ENCODE data around the gene PEPD.

PEPD gene

GRCh38 chr19:33357556-33357955 lies 164.0 kb downstream of the PEPD start:
- Histone ChIP-seq H3K27ac (ENCODE audit: insufficient read depth, low read depth, low read length, poor library complexity, severe bottlenecking) (no peak overlapping the region), H3K4me3 (ENCODE audit: insufficient read depth, low read depth, low read length) (no peak overlapping the region), H3K27me3 (ENCODE audit: control insufficient read depth, insufficient read depth, low read length, poor library complexity, severe bottlenecking) (no peaks in the 10 kb centered on the region), H3K9me3 (ENCODE audit: control insufficient read depth, low read length) (no peaks in the 10 kb centered on the region), H3K4me1 (ENCODE audit: control insufficient read depth, insufficient read depth, low read length) (no peaks in the 10 kb centered on the region), H3K36me3 (ENCODE audit: control insufficient read depth, insufficient read depth, low read length) (no peaks in the 10 kb centered on the region)
- 69 to 73% methylated on average over 1 of the region's 1 CpG for whole genome bisulfite sequencing, 2 experiments

- Histone ChIP-seq H3K4me3 (ENCODE audit: insufficient read depth, low read depth, low read length) (no peak overlapping the region), H3K27ac (ENCODE audit: insufficient read depth, low read depth, low read length, poor library complexity, severe bottlenecking) (no peak overlapping the region), H3K4me1 (ENCODE audit: control insufficient read depth, insufficient read depth, low read length) (no peaks in the 10 kb centered on the region), H3K36me3 (ENCODE audit: control insufficient read depth, insufficient read depth, low read length) (no peaks in the 10 kb centered on the region), H3K27me3 (ENCODE audit: control insufficient read depth, insufficient read depth, low read length, poor library complexity, severe bottlenecking) (no peaks in the 10 kb centered on the region), H3K9me3 (ENCODE audit: control insufficient read depth, low read length) (no peaks in the 10 kb centered on the region)
- WGBS, 2 experiments = 80 to 92% methylated on average over 2 of the region's 2 CpGs
These were observed 166.1 kb downstream of the PEPD start for GRCh38 chr19:33355535-33355934.

- H3K27me3 ChIP-seq (ENCODE audit: control insufficient read depth, insufficient read depth, low read length, poor library complexity, severe bottlenecking) = no peaks in the 10 kb centered on the region
- H3K9me3 ChIP-seq (ENCODE audit: control insufficient read depth, low read length) = no peaks in the 10 kb centered on the region
- no peaks in the 10 kb centered on the region for H3K4me1 ChIP-seq (ENCODE audit: control insufficient read depth, insufficient read depth, low read length)
- no peak overlapping the region for H3K27ac ChIP-seq (ENCODE audit: insufficient read depth, low read depth, low read length, poor library complexity, severe bottlenecking)
- H3K4me3 ChIP-seq (ENCODE audit: insufficient read depth, low read depth, low read length) = no peak overlapping the region
- H3K36me3 ChIP-seq (ENCODE audit: control insufficient read depth, insufficient read depth, low read length) = no peaks in the 10 kb centered on the region
- 90% methylated on average over 12 of the region's 12 CpGs for WGBS, 2 experiments
These were observed 170.9 kb downstream of the PEPD start for GRCh38 chr19:33350538-33351309.

- H3K27me3 ChIP-seq (ENCODE audit: control insufficient read depth, insufficient read depth, low read length, poor library complexity, severe bottlenecking) = no peaks in the 10 kb centered on the region
- H3K36me3 ChIP-seq (ENCODE audit: control insufficient read depth, insufficient read depth, low read length) = no peaks in the 10 kb centered on the region
- no peaks in the 10 kb centered on the region for H3K4me1 ChIP-seq (ENCODE audit: control insufficient read depth, insufficient read depth, low read length)
- H3K27ac ChIP-seq (ENCODE audit: insufficient read depth, low read depth, low read length, poor library complexity, severe bottlenecking) = no peak overlapping the region
- no peaks in the 10 kb centered on the region for H3K9me3 ChIP-seq (ENCODE audit: control insufficient read depth, low read length)
- no peak overlapping the region for H3K4me3 ChIP-seq (ENCODE audit: insufficient read depth, low read depth, low read length)
- WGBS, 2 experiments = 94 to 95% methylated on average over 12 of the region's 12 CpGs
These were observed 172.0 kb downstream of the PEPD start for GRCh38 chr19:33349319-33350289.

GRCh38 chr19:33348301-33349010 lies 173.1 kb downstream of the PEPD start:
- Histone ChIP-seq H3K4me3 (ENCODE audit: insufficient read depth, low read depth, low read length) (no peak overlapping the region), H3K27ac (ENCODE audit: insufficient read depth, low read depth, low read length, poor library complexity, severe bottlenecking) (no peak overlapping the region), H3K9me3 (ENCODE audit: control insufficient read depth, low read length) (no peaks in the 10 kb centered on the region), H3K36me3 (ENCODE audit: control insufficient read depth, insufficient read depth, low read length) (no peaks in the 10 kb centered on the region), H3K4me1 (ENCODE audit: control insufficient read depth, insufficient read depth, low read length) (peaks cover 3% of the 10 kb centered on the region), H3K27me3 (ENCODE audit: control insufficient read depth, insufficient read depth, low read length, poor library complexity, severe bottlenecking) (no peaks in the 10 kb centered on the region)
- WGBS, 2 experiments = 91 to 93% methylated on average over 12 of the region's 12 CpGs

GRCh38 chr19:33347300-33347699 lies 174.3 kb downstream of the PEPD start:
- H3K36me3 ChIP-seq (ENCODE audit: control insufficient read depth, insufficient read depth, low read length) = no peaks in the 10 kb centered on the region
- H3K9me3 ChIP-seq (ENCODE audit: control insufficient read depth, low read length) = no peaks in the 10 kb centered on the region
- no peak overlapping the region for H3K27ac ChIP-seq (ENCODE audit: insufficient read depth, low read depth, low read length, poor library complexity, severe bottlenecking)
- no peaks in the 10 kb centered on the region for H3K27me3 ChIP-seq (ENCODE audit: control insufficient read depth, insufficient read depth, low read length, poor library complexity, severe bottlenecking)
- 89 to 90% methylated on average over 10 of the region's 10 CpGs for WGBS, 2 experiments
- H3K4me1 ChIP-seq (ENCODE audit: control insufficient read depth, insufficient read depth, low read length) = peaks cover 3% of the 10 kb centered on the region
- no peak overlapping the region for H3K4me3 ChIP-seq (ENCODE audit: insufficient read depth, low read depth, low read length)

- H3K27ac ChIP-seq (ENCODE audit: insufficient read depth, low read depth, low read length, poor library complexity, severe bottlenecking) = no peak overlapping the region
- no peaks in the 10 kb centered on the region for H3K36me3 ChIP-seq (ENCODE audit: control insufficient read depth, insufficient read depth, low read length)
- H3K9me3 ChIP-seq (ENCODE audit: control insufficient read depth, low read length) = no peaks in the 10 kb centered on the region
- peaks cover 3% of the 10 kb centered on the region for H3K4me1 ChIP-seq (ENCODE audit: control insufficient read depth, insufficient read depth, low read length)
- H3K4me3 ChIP-seq (ENCODE audit: insufficient read depth, low read depth, low read length) = no peak overlapping the region
- no peaks in the 10 kb centered on the region for H3K27me3 ChIP-seq (ENCODE audit: control insufficient read depth, insufficient read depth, low read length, poor library complexity, severe bottlenecking)
These were observed 174.9 kb downstream of the PEPD start for GRCh38 chr19:33346665-33347064.

- no peak overlapping the region for H3K4me3 ChIP-seq (ENCODE audit: insufficient read depth, low read depth, low read length)
- no peaks in the 10 kb centered on the region for H3K36me3 ChIP-seq (ENCODE audit: control insufficient read depth, insufficient read depth, low read length)
- 87 to 92% methylated on average over 4 of the region's 6 CpGs for WGBS, 2 experiments
- H3K9me3 ChIP-seq (ENCODE audit: control insufficient read depth, low read length) = no peaks in the 10 kb centered on the region
- H3K27me3 ChIP-seq (ENCODE audit: control insufficient read depth, insufficient read depth, low read length, poor library complexity, severe bottlenecking) = peaks cover 6% of the 10 kb centered on the region
- H3K4me1 ChIP-seq (ENCODE audit: control insufficient read depth, insufficient read depth, low read length) = peaks cover 3% of the 10 kb centered on the region
- H3K27ac ChIP-seq (ENCODE audit: insufficient read depth, low read depth, low read length, poor library complexity, severe bottlenecking) = no peak overlapping the region
These were observed 176.4 kb downstream of the PEPD start for GRCh38 chr19:33345163-33345562.

- H3K36me3 ChIP-seq (ENCODE audit: control insufficient read depth, insufficient read depth, low read length) = no peaks in the 10 kb centered on the region
- no peaks in the 10 kb centered on the region for H3K9me3 ChIP-seq (ENCODE audit: control insufficient read depth, low read length)
- H3K27me3 ChIP-seq (ENCODE audit: control insufficient read depth, insufficient read depth, low read length, poor library complexity, severe bottlenecking) = peaks cover 6% of the 10 kb centered on the region
- no peak overlapping the region for H3K4me3 ChIP-seq (ENCODE audit: insufficient read depth, low read depth, low read length)
- peaks cover 3% of the 10 kb centered on the region for H3K4me1 ChIP-seq (ENCODE audit: control insufficient read depth, insufficient read depth, low read length)
- H3K27ac ChIP-seq (ENCODE audit: insufficient read depth, low read depth, low read length, poor library complexity, severe bottlenecking) = no peak overlapping the region
- 60 to 72% methylated on average over 4 of the region's 4 CpGs for WGBS, 2 experiments
These were observed 177.0 kb downstream of the PEPD start for GRCh38 chr19:33344573-33344925.

All from ectodermal cell (in vitro differentiated cells).